Keratinocyte (primary cell): ENCODE measurements around the gene G2E3. TPM values are rescaled to one million over a fixed set of nuclear protein-coding genes. Genes with fewer than 3 reads are reported as not detected.

Source experiments
- DNase-seq: peaks from one replicate; pipeline ENCODE4 v3.0.0-alpha.2; 2011; ENCODE audit warnings: low read depth, missing footprints, low spot score
- FAIRE-seq: peaks from 2 replicates; lab custom pipeline; 2011; peaks lifted over from hg19 to GRCh38; lab: Jason Lieb, UNC
- H2AFZ ChIP-seq: 2 replicates; pipeline ENCODE4 v1.6.0; 2012; ENCODE audit warnings: low read length, control low read depth, inconsistent platforms; ENCODE audit not compliant: control insufficient read depth
- H3K27ac ChIP-seq: 2 replicates; pipeline ENCODE4 v1.5.1; 2011; ENCODE audit warnings: low read length; ENCODE audit not compliant: control insufficient read depth, insufficient read depth
- H3K27me3 ChIP-seq: 3 replicates; pipeline ENCODE4 v1.6.0; 2011; ENCODE audit warnings: low read length; ENCODE audit not compliant: control insufficient read depth, insufficient read depth; ENCODE audit errors: extremely low read depth
- H3K36me3 ChIP-seq, 2 experiments: 2 replicates in 1 of 2; 3 replicates in 1 of 2; pipeline ENCODE4 v1.5.1; 2011; ENCODE audit warnings: low read length in 2 of 2, mild to moderate bottlenecking in 1 of 2; ENCODE audit not compliant: control insufficient read depth in 2 of 2, insufficient read depth in 2 of 2; ENCODE audit errors: extremely low read depth in 1 of 2
- H3K4me1 ChIP-seq: 3 replicates; pipeline ENCODE4 v1.5.1; 2011; ENCODE audit warnings: low read length; ENCODE audit not compliant: control insufficient read depth, insufficient read depth; ENCODE audit errors: extremely low read depth
- H3K4me2 ChIP-seq: 3 replicates; pipeline ENCODE4 v1.6.0; 2011; ENCODE audit warnings: low read depth, low read length; ENCODE audit not compliant: control insufficient read depth, insufficient read depth; ENCODE audit errors: extremely low read depth
- H3K4me3 ChIP-seq, 3 experiments: fragments of 200-600 bp in 1 of 3; sonication (generic) in 1 of 3; 2 replicates in 2 of 3; 3 replicates in 1 of 3; pipeline ENCODE4 v1.5.1; 2011 to 2016; ENCODE audit warnings: low read length in 3 of 3, mild to moderate bottlenecking in 3 of 3, control low read depth in 2 of 3, inconsistent platforms in 1 of 3, low read depth in 1 of 3, mixed read lengths in 1 of 3, mixed run types in 1 of 3, moderate library complexity in 1 of 3; ENCODE audit not compliant: control insufficient read depth in 2 of 3, insufficient read depth in 2 of 3; ENCODE audit errors: extremely low read depth in 1 of 3
- H3K79me2 ChIP-seq: 2 replicates; pipeline ENCODE4 v1.6.0; 2012; ENCODE audit warnings: low read length; ENCODE audit not compliant: control insufficient read depth, insufficient read depth
- H3K9ac ChIP-seq: 3 replicates; pipeline ENCODE4 v1.6.0; 2011; ENCODE audit warnings: low read length; ENCODE audit not compliant: control insufficient read depth, insufficient read depth; ENCODE audit errors: extremely low read depth
- H3K9me1 ChIP-seq: 3 replicates; pipeline ENCODE4 v1.6.0; 2011; ENCODE audit warnings: low read length; ENCODE audit not compliant: control insufficient read depth, insufficient read depth; ENCODE audit errors: extremely low read depth
- H3K9me3 ChIP-seq: 2 replicates; pipeline ENCODE4 v1.5.1; 2012; ENCODE audit warnings: low read depth, low read length; ENCODE audit not compliant: control insufficient read depth
- H4K20me1 ChIP-seq: 3 replicates; pipeline ENCODE4 v1.6.0; 2011; ENCODE audit warnings: low read length; ENCODE audit not compliant: control insufficient read depth, insufficient read depth; ENCODE audit errors: extremely low read depth
- CTCF ChIP-seq, 3 experiments: IDR thresholded peaks in 1 of 3; conservative IDR thresholded peaks in 1 of 3; optimal IDR thresholded peaks in 1 of 3; 2 replicates in 2 of 3; 3 replicates in 1 of 3; pipeline versions ENCODE3 to v1.5.1; 2011; ENCODE audit warnings: low read length in 3 of 3, mild to moderate bottlenecking in 3 of 3, moderate library complexity in 2 of 3, control low read depth in 1 of 3, inconsistent platforms in 1 of 3; ENCODE audit not compliant: insufficient read depth in 2 of 3; ENCODE audit errors: extremely low read depth in 1 of 3
- EZH2 ChIP-seq: IDR thresholded peaks from one replicate; pipeline ENCODE4 v1.6.1; 2012; ENCODE audit warnings: inconsistent platforms, mild to moderate bottlenecking, low read length, moderate library complexity
- dilution Hi-C: fragments of 300-500 bp; cut with MboI; formaldehyde crosslinking; loops from one replicate; pipeline ENCODE4 v1.7.0; 2020; ENCODE audit warnings: low sequenced_read_pairs; ENCODE audit not compliant: extremely low pct_ligation_motif_present
- polyA plus RNA-seq, 5 experiments: library from polyadenylated mRNA; depleted of rRNA in 3 of 5; stranded (reverse) in 3 of 5; stranded (forward) in 1 of 5; unstranded in 1 of 5; fragments of >200 nt; gene quantifications; 1 replicate in 1 of 5; 2 replicates in 3 of 5; 3 replicates in 1 of 5; pipeline versions ENCODE4 v1.2.1 to v1.2.3, GENCODE V29; 2011 to 2012; ENCODE audit warnings: missing spikeins in 2 of 5, low read depth in 1 of 5, low replicate concordance in 1 of 5

G2E3 gene
- polyA plus RNA-seq, 1 donor (not counting 4 experiments of a cell fraction or from before 2014, with no cell fraction given) = 24.3 TPM

GRCh38 chr14:30564235-30564867, 5.4 kb downstream of the G2E3 start:
- no peak overlapping the region for H2AFZ ChIP-seq
- H3K9me3 ChIP-seq = no peaks in the 10 kb centered on the region
- no peak overlapping the region for H3K4me2 ChIP-seq
- peaks cover 8% of the 10 kb centered on the region for H3K4me1 ChIP-seq
- no peak overlapping the region for H3K27ac ChIP-seq
- no peaks in the 10 kb centered on the region for H3K9me1 ChIP-seq
- peaks cover 3% of the 10 kb centered on the region for H4K20me1 ChIP-seq
- DNase-seq (no peak), FAIRE-seq (no peak)
- peaks cover 0 to 4% of the 10 kb centered on the region in 2 experiments for H3K36me3 ChIP-seq
- H3K9ac ChIP-seq = no peak overlapping the region
- peaks cover 97% of the 10 kb centered on the region for H3K79me2 ChIP-seq
- TF ChIP-seq CTCF (optimal IDR thresholded peaks at IDR 0.05 in 1 of 3, IDR thresholded peaks at IDR 0.05 in 1 of 3, conservative IDR thresholded peaks at IDR 0.05 in 1 of 3; ENCODE audit: extremely low read depth in 1 of 3, insufficient read depth in 2 of 3, low read length in 3 of 3) = no peak
- no peak for TF ChIP-seq EZH2
- no peaks in the 10 kb centered on the region for H3K27me3 ChIP-seq
- no peak overlapping the region for H3K4me3 ChIP-seq
- dilution Hi-C loops = no loop called here

GRCh38 chr14:30564868-30565248, 5.9 kb downstream of the G2E3 start:
- dilution Hi-C loops = no loop called here
- Histone ChIP-seq H2AFZ (no peak overlapping the region), H3K9ac (no peak overlapping the region), H3K4me1 (peaks cover 8% of the 10 kb centered on the region), H3K36me3 (peaks cover 0 to 4% of the 10 kb centered on the region in 2 experiments), H3K4me3 (no peak overlapping the region), H3K79me2 (peaks cover 97% of the 10 kb centered on the region), H3K4me2 (no peak overlapping the region), H3K9me1 (no peaks in the 10 kb centered on the region), H3K27me3 (no peaks in the 10 kb centered on the region), H3K27ac (no peak overlapping the region), H3K9me3 (no peaks in the 10 kb centered on the region), H4K20me1 (peaks cover 7% of the 10 kb centered on the region)
- TF ChIP-seq EZH2 (no peak), CTCF (optimal IDR thresholded peaks at IDR 0.05 in 1 of 3, IDR thresholded peaks at IDR 0.05 in 1 of 3, conservative IDR thresholded peaks at IDR 0.05 in 1 of 3; ENCODE audit: extremely low read depth in 1 of 3, insufficient read depth in 2 of 3, low read length in 3 of 3) (no peak)
- FAIRE-seq = no peak
- DNase-seq = no peak
